NOMO-1 (cell line): Measurements from ENCODE around the gene CLEC2B.
"Not testable (repeated sequence)": the region's sequence is repeated elsewhere in the genome, so short reads cannot be mapped to it uniquely, and the experiment has no call there.

Experiments
- DNase-seq, 2 experiments: peaks; one replicate each; lab custom pipeline; 2025; ENCODE audit not compliant: unreplicated experiment in 2 of 2; lab: John Stamatoyannopoulos, UW

Gene CLEC2B

GRCh38 chr12:9869307-9870161, at the start of gene CLEC2B:
Gene CLEC2B, minus strand, starts transcription at chr12:9869354.
- peak; percentile 36 to 86 for DNase-seq

GRCh38 chr12:9911708-9912107, 42.6 kb upstream of the CLEC2B start:
- no peak for DNase-seq

- no peak for DNase-seq
These were observed 41.7 kb upstream of the CLEC2B start for GRCh38 chr12:9910716-9911421.

- no peak for DNase-seq
These were observed 40.6 kb upstream of the CLEC2B start for GRCh38 chr12:9909724-9910123.

- no peak for DNase-seq
These were observed 39.2 kb upstream of the CLEC2B start for GRCh38 chr12:9908350-9908749.

- DNase-seq, result no peak
These were observed 38.6 kb upstream of the CLEC2B start for GRCh38 chr12:9907769-9908168.

- DNase-seq, result peak; percentile 55 to 93
These were observed 37.7 kb upstream of the CLEC2B start for GRCh38 chr12:9906873-9907272.

- DNase-seq, result no peak
These were observed 33.5 kb upstream of the CLEC2B start for GRCh38 chr12:9902539-9903228.

- no peak for DNase-seq
These were observed 31.8 kb upstream of the CLEC2B start for GRCh38 chr12:9900930-9901329.

GRCh38 chr12:9899209-9899608, 30.1 kb upstream of the CLEC2B start:
- no peak for DNase-seq

- DNase-seq, result no peak
These were observed 28.4 kb upstream of the CLEC2B start for GRCh38 chr12:9897535-9897934.

GRCh38 chr12:9895215-9895971, 26.2 kb upstream of the CLEC2B start:
- no peak for DNase-seq

- DNase-seq, result no peak
These were observed 19.6 kb upstream of the CLEC2B start for GRCh38 chr12:9888665-9889273.

GRCh38 chr12:9883175-9883574, 14.0 kb upstream of the CLEC2B start:
- no peak for DNase-seq

- DNase-seq, result no peak
These were observed 12.8 kb upstream of the CLEC2B start for GRCh38 chr12:9881988-9882387.

GRCh38 chr12:9881246-9881645, 12.1 kb upstream of the CLEC2B start, which contains the start of gene KLRF2:
Gene KLRF2, plus strand, starts transcription at chr12:9881489. Its CDS starts 107 bp downstream, at chr12:9881596.
- DNase-seq, result no peak

- DNase-seq, result no peak
These were observed 11.5 kb upstream of the CLEC2B start for GRCh38 chr12:9880532-9881078.

- not testable (repeated sequence) for DNase-seq
These were observed 7.0 kb upstream of the CLEC2B start for GRCh38 chr12:9876120-9876519.

GRCh38 chr12:9872742-9873141, 3.6 kb upstream of the CLEC2B start:
- DNase-seq, result no peak

GRCh38 chr12:9872162-9872561, 3.0 kb upstream of the CLEC2B start:
- DNase-seq, result no peak
